Panc1 (cell line): ENCODE measurements around the gene CHST8. TPM values are rescaled to one million over a fixed set of nuclear protein-coding genes. Genes with fewer than 3 reads are reported as not detected.

Source experiments
- ATAC-seq: fragments of 200-7000 bp; cut with Tn5 transposase; 2 replicates; pipeline ENCODE4 v1.9.1; 2020; ENCODE audit warnings: mild to moderate bottlenecking, moderate library complexity
- BruUV-seq: library from RNA; stranded (reverse); fragments of 400-500 nt; replicated peaks from 2 replicates; lab custom pipeline; 2021; lab: Mats Ljungman, UMichigan
- CTCF ChIA-PET: fragments of 300-600 bp; sonication (Branson Sonifier 250); formaldehyde crosslinking; loops from one replicate; lab custom pipeline; 2022; ENCODE audit warnings: antibody characterized with exemption; lab: Charles Lee
- POLR2A ChIA-PET: fragments of 300-600 bp; sonication (Branson Sonifier 250); formaldehyde crosslinking; loops from one replicate; lab custom pipeline; 2022; ENCODE audit warnings: antibody characterized with exemption; lab: Charles Lee
- DNase-seq: peaks from one replicate; pipeline ENCODE4 v3.0.0-alpha.2; 2010; ENCODE audit warnings: low read depth, low spot score
- H3K27ac ChIP-seq: 2 replicates; pipeline ENCODE4 v1.5.1; 2011; ENCODE audit warnings: mild to moderate bottlenecking, low read length, inconsistent platforms
- H3K27me3 ChIP-seq: fragments of 200-500 bp; sonication (Bioruptor generic); 2 replicates; pipeline ENCODE4 v1.6.0; 2014; ENCODE audit warnings: low read length, inconsistent platforms; ENCODE audit not compliant: control insufficient read depth, insufficient read depth
- H3K36me3 ChIP-seq: fragments of 200-500 bp; sonication (Bioruptor generic); 2 replicates; pipeline ENCODE4 v1.5.1; 2014; ENCODE audit warnings: inconsistent platforms, mild to moderate bottlenecking, low read length, moderate library complexity; ENCODE audit not compliant: control insufficient read depth, insufficient read depth
- H3K4me1 ChIP-seq: 2 replicates; pipeline ENCODE4 v1.5.1; 2011; ENCODE audit warnings: inconsistent platforms, mild to moderate bottlenecking, low read length, moderate library complexity; ENCODE audit not compliant: control insufficient read depth, insufficient read depth
- H3K4me3 ChIP-seq, 2 experiments: 2 replicates each; pipeline ENCODE4 v1.5.1; 2011 to 2012; ENCODE audit warnings: low read depth in 2 of 2, low read length in 2 of 2, mild to moderate bottlenecking in 2 of 2, inconsistent platforms in 1 of 2, moderate library complexity in 1 of 2
- H3K9me3 ChIP-seq: fragments of 200-500 bp; sonication (Bioruptor generic); 2 replicates; pipeline ENCODE4 v1.5.1; 2014; ENCODE audit warnings: low read depth, mild to moderate bottlenecking, inconsistent platforms, low read length, moderate library complexity; ENCODE audit not compliant: control insufficient read depth, insufficient read depth
- CTCF ChIP-seq: fragments of 450-650 bp; IDR thresholded peaks from 2 replicates; pipeline ENCODE4 v1.5.1; 2017; ENCODE audit warnings: mild to moderate bottlenecking
- POLR2AphosphoS5 ChIP-seq: IDR thresholded peaks from 2 replicates; pipeline ENCODE4 v1.6.1; 2012; ENCODE audit warnings: mild to moderate bottlenecking, low read depth, low read length, moderate library complexity
- REST ChIP-seq, 2 experiments: IDR thresholded peaks; 2 replicates each; pipeline ENCODE4 v1.6.1; 2011 to 2012; ENCODE audit warnings: low read depth in 2 of 2, control low read depth in 1 of 2, low read length in 1 of 2, mild to moderate bottlenecking in 1 of 2, moderate library complexity in 1 of 2; ENCODE audit not compliant: insufficient read depth in 1 of 2
- SIN3A ChIP-seq: IDR thresholded peaks from 2 replicates; pipeline ENCODE4 v1.6.1; 2012; ENCODE audit warnings: low read depth, mild to moderate bottlenecking, low read length, moderate library complexity, borderline replicate concordance; ENCODE audit not compliant: insufficient read depth
- TCF7L2 ChIP-seq: IDR thresholded peaks from 2 replicates; pipeline ENCODE4 v1.6.1; 2011; ENCODE audit warnings: mild to moderate bottlenecking, low read depth, low read length, inconsistent platforms
- in situ Hi-C: cut with HindIII; loops from 2 replicates; pipeline ENCODE4 v1.10.0; 2016; ENCODE audit warnings: low sequenced_read_pairs, low pct_unique_long_range_greater_than_20kb
- intact Hi-C: fragments of 100-400 bp; cut with micrococcal nuclease; formaldehyde crosslinking; loops from one replicate; pipeline ENCODE4 v1.10.0; 2022; ENCODE audit not compliant: unreplicated experiment
- total RNA-seq: library from RNA; stranded (reverse); gene quantifications from one replicate; pipeline ENCODE4 v1.2.1, GENCODE V29; 2021; ENCODE audit not compliant: unreplicated experiment

CHST8 gene
- total RNA-seq, 1 experiment from 2014 or later = 0.28 TPM

- TF ChIP-seq CTCF (no peak), TCF7L2 (no peak), POLR2AphosphoS5 (no peak), REST (IDR thresholded peaks at IDR 0.05; ENCODE audit: insufficient read depth in 1 of 2, low read depth in 2 of 2, low read length in 1 of 2) (no peak), SIN3A (no peak)
Observed at GRCh38 chr19:33810821-33811220, 189.1 kb downstream of the CHST8 start.

GRCh38 chr19:33811246-33811645, 189.5 kb downstream of the CHST8 start:
- CTCF ChIA-PET = no interaction called here

More at GRCh38 chr19:33810821-33811220, 189.1 kb downstream of the CHST8 start:
- BruUV-seq = no TSS peak
- intact Hi-C loops = no loop called here
- no peak overlapping the region for H3K4me3 ChIP-seq
- ChIA-PET CTCF (interaction anchor here (0.6 kb wide), 1 partner anchor 228 kb away, joined by 4 read pairs; no protein-coding TSS in a partner anchor), POLR2A (no interaction called here)
- DNase-seq = no peak
- H3K27ac ChIP-seq = no peak overlapping the region
- in situ Hi-C loops = no loop called here
- ATAC-seq = no peak
- H3K36me3 ChIP-seq = 0 out of 2 replicates have a peak, but pooled peaks cover 3% of the 10 kb centered on the region
- no peaks in the 10 kb centered on the region for H3K27me3 ChIP-seq
- H3K9me3 ChIP-seq = no peaks in the 10 kb centered on the region
- no peaks in the 10 kb centered on the region for H3K4me1 ChIP-seq

More at GRCh38 chr19:33811246-33811645, 189.5 kb downstream of the CHST8 start:
- intact Hi-C loops = no loop called here
- H3K27me3 ChIP-seq = no peaks in the 10 kb centered on the region
- no peak for TF ChIP-seq CTCF
- no peak for TF ChIP-seq TCF7L2
- no peak for TF ChIP-seq POLR2AphosphoS5
- TF ChIP-seq SIN3A = no peak
- H3K36me3 ChIP-seq = 0 out of 2 replicates have a peak, but pooled peaks cover 3% of the 10 kb centered on the region
- POLR2A ChIA-PET = no interaction called here
- no peaks in the 10 kb centered on the region for H3K4me1 ChIP-seq
- H3K27ac ChIP-seq = no peak overlapping the region
- no peak overlapping the region for H3K4me3 ChIP-seq
- no peaks in the 10 kb centered on the region for H3K9me3 ChIP-seq
- BruUV-seq = no TSS peak
- in situ Hi-C loops = no loop called here
- DNase-seq (no peak), ATAC-seq (no peak)
